ENCODE results near the gene EIF1AD. TPM values are rescaled to one million over a fixed set of nuclear protein-coding genes. Genes with fewer than 3 reads are reported as not detected.

EIF1AD gene
- total RNA-seq, 1 donor from 2014 or later, result 31.7 TPM

Other genes starting within 250 kb of the EIF1AD start
- gene AP5B1, start 221.2 kb downstream of the EIF1AD start, total RNA-seq, result 51.8 TPM
- gene OVOL1, start 215.1 kb downstream of the EIF1AD start, total RNA-seq, result not detected
- not detected for gene SNX32, start 168.2 kb downstream of the EIF1AD start, total RNA-seq
- gene CFL1, start 144.0 kb downstream of the EIF1AD start, total RNA-seq, result 818 TPM
- 38.0 TPM for gene MUS81, start 141.7 kb downstream of the EIF1AD start, total RNA-seq
- 87.7 TPM for gene EFEMP2, start 129.4 kb downstream of the EIF1AD start, total RNA-seq
- gene CTSW, start 122.3 kb downstream of the EIF1AD start, total RNA-seq, result 1.3 TPM
- 46.5 TPM for gene FIBP, start 113.7 kb downstream of the EIF1AD start, total RNA-seq
- gene CCDC85B, start 111.5 kb downstream of the EIF1AD start, total RNA-seq, result 26.0 TPM
- gene FOSL1, start 101.8 kb downstream of the EIF1AD start, total RNA-seq, result 58.3 TPM
- gene C11orf68, start 83.1 kb downstream of the EIF1AD start, total RNA-seq, result 33.4 TPM
- 87.0 TPM for gene DRAP1, start 82.7 kb downstream of the EIF1AD start, total RNA-seq
- not detected for gene TSGA10IP, start 56.7 kb downstream of the EIF1AD start, total RNA-seq
- gene SART1, start 40.4 kb downstream of the EIF1AD start, total RNA-seq, result 47.9 TPM
- gene BANF1, start 346 bp upstream of the EIF1AD start, total RNA-seq, result 121 TPM
- not detected for gene CST6, start 9.9 kb upstream of the EIF1AD start, total RNA-seq
- 0.51 TPM for gene CATSPER1, start 24.3 kb upstream of the EIF1AD start, total RNA-seq
- not detected for gene GAL3ST3, start 47.0 kb upstream of the EIF1AD start, total RNA-seq
- gene SF3B2, start 50.2 kb upstream of the EIF1AD start, total RNA-seq, result 164 TPM
- 64.9 TPM for gene PACS1, start 68.1 kb upstream of the EIF1AD start, total RNA-seq